Activated CD8-positive, alpha-beta memory T cell treated with anti-CD3 and anti-CD28 coated beads, Interleukin-2, amount 50 U/mL, for 1 hour (primary cell): ENCODE data around the gene PTGES.

Source experiments
- DNase-seq: peaks from one replicate; pipeline ENCODE4 v3.0.0-alpha.2; 2020; ENCODE audit errors: extremely low read depth

Gene PTGES

DNA sequence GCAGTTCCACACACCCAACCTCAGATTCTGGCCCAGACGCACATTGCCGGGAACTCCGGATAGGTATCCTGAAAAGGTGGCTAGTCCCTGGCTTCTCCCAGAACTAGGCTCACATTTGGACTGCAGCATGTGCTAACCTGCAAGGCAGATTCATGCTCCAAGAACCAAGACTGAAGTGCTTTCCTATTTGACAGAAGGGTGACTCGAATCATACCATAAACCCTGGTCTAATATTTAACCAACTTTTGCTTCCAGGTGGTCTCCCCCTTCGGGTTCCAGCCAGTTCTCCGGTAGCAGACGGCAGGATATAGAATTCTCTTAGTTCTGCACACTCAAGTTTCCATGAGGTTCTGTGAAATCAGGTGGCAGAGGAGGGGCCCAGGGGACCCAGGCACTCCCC, 7.6 kb downstream of the PTGES start:
- no peak for DNase-seq

DNA sequence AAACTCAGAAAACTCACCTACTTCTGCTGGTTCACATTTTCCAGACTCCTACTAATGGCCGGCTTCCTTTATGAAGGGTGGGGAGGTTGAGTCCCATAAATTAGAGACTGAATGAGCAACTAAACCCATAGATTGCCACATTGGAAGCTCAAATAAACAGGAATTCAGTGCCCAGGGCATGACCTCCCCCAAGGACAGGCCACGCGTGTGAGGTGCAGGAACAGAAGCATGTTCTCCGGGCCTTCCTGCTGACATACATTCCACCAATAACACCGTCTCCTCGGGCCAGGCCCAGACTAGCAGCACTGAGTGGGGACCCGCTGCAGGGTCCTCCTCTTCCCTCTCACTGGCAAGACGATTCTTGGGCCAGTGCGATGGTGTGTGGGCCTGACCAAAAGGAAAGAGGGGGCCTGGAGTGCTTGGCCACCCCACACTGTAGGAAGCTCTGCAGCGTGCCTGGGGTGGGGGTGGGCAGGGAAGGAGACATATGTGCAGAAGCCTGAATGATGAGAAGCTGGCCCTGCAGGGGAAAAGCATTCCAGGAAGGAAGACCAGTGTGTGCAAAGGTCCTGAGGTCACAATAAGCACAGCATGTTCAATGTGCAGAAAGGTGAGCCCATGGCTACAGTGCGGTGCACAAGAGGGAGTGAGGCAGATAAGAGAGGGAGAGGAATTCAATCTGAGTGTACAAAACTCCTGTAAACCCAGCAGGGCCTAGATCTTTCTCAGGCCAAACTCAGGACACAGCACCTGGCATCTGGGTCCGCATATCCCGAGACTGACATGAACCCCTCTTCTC, 12.0 kb downstream of the PTGES start:
- DNase-seq = no peak

DNA sequence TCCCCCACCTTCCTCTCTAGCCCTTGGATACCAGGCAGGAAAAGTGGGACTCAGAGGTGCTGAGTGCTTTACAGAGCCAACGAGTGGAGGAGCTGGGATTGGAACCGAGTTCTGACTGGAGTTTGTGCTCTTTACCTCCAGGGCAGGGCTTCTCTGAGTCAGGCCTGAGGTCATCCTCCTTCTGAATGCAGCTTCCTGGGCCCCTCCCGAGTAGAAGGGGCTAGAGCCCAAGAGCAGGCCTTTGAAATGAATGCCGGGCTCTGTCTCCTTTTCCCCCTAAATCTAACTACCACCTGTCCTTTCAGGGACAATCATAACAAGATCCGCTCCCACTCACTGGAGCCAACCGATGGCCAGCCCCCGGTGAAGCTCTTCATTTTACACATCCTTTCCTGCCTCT, 12.7 kb downstream of the PTGES start:
- DNase-seq = no peak

DNA sequence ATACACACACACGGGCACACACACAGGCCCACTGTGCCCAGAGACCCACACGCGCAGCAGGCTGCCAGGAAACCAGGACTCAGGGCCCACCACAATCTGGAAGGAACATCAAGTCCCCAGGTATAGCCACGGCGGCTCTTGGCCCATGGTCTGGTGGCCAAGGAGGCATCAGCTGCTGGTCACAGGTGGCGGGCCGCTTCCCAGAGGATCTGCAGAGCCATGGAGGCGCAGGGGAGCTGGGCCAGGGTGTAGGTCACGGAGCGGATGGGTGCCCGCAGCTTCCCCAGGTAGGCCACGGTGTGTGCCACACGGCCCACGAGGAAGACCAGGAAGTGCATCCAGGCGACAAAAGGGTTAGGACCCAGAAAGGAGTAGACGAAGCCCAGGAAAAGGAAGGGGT, 13.4 kb downstream of the PTGES start:
- DNase-seq = no peak

DNA sequence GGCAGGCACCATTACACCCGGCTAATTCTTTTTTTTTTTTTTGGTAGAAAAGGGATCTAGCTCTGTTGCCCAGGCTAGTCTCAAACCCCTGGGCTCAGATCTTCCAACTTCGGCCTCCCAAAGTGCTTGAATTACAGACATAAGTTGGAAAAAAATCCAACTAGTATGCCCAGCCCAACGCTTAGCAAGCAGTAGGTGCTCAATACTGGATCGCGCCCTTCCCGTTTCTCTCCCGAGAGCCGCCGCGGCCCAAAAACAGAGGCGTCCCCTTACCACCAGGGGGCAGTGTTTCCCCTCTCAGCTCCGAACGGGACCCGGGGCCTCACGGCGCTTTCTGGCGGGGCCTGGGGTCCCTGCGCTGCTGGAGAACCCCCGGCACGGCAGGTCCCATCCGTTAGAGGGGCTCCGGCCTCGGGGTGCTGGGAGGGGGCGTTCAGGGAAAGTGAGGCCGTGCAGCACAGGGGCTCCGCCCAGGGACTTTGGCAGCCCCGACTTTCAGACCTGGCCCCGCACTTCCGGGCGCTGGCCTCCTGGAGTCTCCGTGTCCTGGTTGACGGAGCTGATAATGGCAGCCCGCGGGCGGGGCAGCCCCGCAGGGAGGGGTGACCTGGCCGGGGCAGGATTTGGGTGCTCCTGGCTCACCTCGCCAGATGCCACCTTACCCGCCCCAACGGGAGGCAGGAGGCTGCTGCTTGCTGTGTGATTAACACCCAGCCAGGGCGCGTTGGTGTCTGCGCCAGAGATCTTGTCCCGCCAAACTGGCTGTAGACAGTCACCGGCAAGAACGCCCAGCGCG, 15.2 kb downstream of the PTGES start:
- DNase-seq = peak; percentile 73

DNA sequence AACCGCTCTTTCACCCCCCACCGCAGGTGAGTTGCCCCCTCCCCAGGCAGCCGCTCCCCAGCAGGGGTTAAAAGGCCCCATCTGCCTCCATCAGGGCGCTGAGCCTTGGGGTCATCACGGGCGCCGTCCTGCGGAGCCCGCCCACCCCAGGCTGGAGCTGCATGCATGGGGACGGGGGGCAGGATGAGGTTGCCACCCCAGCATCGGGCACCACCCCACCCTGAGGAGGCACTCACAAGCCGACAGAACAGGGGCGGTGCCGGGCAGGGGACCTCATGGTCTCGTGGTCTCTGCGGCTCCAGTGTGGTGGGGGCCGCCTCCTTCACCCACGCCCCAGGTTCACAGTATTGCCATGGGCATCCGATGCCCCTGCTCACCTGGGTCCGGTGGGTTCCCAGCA, 16.5 kb downstream of the PTGES start:
- DNase-seq = no peak

DNA sequence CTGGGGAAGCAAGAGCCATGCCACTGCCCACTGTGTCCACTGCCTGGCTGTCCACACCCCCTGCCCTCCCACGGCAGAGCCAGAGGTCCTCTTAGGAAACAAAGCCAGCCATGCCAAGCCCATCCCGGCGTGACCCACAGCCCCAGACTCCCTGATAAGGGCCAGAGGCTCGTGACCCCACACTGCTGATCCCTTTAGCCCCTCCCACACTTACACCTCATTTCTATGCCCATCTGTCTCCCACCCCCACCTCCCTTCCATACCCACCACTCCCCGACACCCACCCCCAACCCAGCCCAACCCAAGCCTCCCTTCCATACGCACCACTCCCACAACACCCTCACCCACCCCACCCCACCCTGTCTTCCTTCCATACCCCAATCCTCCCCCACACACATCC, 17.3 kb downstream of the PTGES start:
- no peak for DNase-seq

DNA sequence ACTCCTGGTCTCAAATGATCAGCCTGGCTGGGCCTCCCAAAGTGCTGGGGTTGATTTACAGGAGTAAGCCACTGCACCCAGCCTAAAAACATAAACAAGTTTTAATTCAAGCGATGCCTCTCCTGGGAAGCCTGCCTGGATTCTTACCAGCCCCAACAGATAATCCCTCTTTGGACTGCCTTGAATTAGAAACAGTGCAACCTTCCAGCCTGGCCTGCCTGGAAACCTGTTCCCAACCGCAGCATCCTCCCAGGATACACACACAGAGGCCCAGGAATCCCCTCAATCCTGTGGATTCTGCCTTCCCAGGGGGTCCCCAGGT, 19.2 kb downstream of the PTGES start:
- no peak for DNase-seq

DNA sequence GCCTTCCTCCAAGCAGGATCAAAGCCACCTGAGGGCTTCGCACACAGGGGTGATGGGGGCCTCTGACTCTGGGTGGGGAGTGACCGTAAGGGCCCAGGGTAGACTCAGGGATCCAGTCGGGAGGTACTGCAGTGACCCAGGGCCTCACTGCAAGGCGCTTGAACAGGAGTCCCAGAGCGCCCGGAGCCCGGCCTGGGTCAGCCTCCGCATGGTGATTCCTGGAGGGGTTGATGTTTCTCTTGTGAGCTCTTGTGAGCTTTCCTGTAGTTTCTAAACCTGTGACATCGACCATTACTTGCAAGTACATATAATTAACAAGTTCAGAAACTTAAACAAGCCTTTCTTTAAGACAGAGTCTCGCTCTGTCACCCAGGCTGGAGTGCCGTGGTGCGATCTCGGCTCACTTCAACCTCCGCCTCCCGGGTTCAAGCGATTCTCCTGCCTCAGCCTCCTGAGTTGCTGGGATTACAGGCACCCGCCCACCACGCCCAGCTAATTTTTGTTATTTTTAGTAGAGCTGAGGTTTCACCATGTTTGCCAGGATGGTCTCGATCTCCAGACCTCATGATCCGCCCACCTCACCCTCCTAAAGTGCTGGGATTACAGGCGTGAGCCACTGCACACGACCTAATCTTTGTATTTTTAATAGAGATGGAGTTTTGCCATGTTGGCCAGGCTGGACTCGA, 19.8 kb downstream of the PTGES start:
- DNase-seq = no peak

DNA sequence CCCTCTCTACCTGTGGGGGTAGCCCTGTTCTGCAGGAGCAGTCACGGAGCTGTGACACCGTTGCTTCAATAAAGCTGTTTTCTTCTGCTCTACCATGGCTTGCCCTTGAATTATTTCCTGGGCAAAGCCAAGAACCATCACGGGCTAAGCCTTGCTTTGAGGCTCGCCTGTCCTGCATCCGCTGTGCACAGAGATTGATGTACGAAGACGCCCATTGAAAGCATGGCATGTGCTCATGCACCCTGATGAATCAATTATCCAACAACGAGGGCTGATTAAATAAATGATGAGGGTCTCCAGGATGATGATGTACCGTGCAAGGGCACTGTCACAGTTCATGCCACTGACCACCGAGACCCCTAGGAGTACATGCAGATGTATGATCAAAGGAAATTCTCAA, 20.7 kb downstream of the PTGES start:
- DNase-seq = no peak

DNA sequence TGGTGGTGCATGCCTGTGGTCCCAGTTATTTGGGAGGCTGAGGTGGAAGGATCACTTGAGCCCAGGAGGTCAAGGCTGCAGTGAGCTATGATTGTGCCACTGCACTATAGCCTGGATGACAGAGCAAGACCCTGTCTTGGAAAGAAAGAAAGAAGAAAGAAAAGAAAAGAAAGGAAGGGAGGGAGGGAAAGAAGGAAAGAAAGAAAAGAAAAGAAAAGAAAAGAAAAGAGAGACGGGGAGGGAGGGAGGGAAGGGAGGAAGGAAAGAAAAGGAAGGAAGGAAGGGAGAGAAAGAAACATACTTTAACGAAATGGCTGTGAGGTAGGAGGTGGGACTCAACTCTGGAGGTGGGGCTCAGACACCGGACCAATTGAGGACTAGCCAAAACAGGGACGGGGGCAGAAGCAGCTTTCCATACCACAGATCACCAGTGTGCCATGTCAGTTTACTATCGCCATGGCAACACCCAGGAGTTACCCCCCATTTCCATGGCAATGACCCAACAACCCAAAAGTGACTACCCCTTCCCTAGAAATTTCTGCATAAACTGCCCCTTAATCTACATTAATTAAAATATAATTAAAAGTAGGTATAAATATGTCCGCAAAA, 21.3 kb downstream of the PTGES start:
- DNase-seq = no peak

DNA sequence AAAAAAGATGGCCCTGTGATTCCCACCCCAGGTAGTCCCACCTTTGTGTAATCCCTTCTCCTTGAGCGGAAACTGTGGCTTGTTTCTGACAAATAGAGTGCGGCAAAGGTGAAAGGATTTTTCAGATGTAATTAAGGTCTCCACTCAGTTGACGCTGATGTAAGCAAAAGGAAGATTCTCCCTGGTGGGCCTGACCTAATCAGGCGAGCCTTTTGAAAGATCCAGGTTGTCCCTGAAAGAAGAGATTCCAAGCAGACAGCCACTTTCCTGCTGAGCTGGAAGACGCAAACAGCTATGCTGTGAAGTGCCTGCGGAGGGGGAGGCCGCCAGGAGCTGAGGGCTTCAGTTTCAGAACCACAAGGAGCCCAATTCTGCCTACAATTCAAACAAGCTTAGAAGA, 24.1 kb downstream of the PTGES start:
- DNase-seq = no peak

DNA sequence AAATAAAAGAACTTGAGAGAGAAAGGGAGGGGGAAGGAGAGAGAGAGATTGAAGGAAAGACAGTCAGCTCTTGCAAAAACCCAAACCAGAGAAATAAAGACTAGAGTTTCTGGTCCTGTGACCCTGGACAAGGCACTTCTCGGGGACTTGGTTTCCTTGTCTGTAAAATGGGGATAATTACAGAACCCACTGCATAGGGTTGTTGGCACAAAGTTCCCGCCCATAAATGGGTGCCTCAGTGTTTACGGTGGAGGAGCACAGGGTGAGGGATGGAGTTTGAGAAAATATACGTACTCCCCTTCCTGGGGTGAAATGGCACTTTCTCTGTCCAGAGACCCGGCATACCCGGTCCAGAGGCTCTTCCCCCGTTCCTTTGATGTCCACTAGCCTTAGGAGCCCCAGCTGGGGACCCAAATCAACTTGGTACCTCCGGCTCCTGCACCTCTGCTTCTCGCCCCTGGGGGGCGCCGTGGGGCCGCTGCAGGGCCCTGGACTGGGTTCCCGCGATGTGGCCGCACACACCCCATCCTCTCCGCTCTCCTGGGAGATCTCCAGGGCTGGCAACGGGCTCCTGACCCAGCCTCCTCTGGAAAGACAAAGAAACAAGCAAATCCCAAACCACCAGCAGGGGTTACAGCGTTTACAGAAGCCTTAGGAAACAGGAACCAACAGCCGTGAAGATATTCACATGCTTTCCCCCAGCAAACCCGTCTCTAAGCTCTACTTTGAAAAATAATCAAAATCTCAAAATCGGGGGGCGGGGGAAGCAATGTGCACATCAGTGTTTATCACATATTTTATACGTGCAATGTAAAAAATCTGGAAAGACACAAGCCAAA, 26.3 kb downstream of the PTGES start:
- DNase-seq = peak; percentile 4

DNA sequence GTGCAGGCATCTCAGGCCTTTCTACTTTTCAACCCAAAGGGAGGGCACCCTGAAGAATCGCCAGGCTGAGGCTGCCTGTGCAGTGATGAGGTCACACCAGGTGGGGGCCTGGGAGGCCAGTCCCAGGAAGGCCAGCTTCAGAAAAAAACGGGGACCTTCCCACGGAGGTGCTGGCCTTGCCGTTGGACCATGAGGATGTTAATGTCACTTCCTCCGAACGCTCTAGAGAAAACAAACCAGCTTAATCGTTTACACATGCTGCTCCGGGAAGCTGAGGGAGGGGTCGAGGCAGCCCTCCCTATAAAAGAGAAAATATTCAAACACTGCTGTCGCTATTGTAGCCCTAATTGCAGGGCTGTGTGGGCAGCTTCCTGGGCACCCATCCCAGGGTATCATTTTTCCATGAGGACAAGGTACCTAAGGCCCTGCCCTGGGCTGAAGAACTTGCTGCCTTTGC, 27.0 kb downstream of the PTGES start:
- no peak for DNase-seq

DNA sequence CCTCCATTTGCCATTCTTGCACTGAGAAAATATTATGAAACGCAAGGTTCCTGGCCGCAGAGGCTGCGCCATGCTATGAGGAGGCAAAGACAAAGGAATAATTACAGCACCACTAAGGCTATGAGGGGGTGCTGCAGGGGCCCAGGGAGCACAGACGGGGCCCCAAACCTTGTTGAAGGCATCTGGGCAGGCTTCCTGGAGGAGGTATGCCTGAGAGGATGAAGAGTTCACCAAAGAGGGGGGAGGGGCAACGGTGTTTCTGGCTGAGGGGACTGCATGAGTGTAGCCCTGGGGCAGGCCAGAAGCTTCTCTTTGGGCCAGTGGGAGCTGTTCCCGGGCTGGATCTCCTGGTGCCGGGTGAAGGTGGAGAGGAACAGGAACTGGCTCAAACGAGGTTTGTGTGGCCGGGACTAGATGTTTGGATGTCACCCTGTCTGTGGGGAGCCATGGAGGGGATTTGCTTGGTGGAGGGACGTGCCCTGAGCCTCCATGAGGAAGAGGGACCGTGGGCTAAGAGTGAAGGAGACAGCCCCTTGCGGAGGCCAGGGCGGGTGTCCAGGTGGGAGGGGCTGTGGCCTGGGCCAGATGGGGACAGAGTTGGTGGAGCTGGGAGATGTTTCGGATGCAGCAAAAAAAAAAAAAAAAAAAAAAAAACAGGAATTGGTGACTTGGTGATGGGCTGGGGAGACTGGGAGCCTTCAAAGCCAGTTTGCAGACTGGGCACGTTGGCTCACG, 28.2 kb downstream of the PTGES start:
- no peak for DNase-seq

DNA sequence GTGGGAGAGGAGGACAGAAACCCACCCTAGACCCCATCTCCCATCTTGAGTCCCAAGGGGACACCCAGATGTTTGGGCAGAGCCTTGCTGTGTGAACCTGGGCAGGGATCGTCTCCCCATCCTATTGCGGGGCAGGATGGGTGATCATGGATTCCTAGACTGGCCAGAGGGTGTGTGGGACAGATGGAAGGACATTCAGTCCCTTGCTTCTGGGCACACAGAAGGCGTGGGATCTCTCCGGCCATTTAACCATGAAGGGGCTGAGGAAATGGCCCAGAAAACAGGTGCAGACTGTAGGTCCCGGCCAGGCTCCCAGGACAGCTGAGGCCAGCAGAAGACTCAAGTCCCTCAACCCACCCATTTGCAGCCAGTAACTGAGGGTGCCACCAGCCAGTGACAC, 29.9 kb downstream of the PTGES start:
- DNase-seq = no peak

DNA sequence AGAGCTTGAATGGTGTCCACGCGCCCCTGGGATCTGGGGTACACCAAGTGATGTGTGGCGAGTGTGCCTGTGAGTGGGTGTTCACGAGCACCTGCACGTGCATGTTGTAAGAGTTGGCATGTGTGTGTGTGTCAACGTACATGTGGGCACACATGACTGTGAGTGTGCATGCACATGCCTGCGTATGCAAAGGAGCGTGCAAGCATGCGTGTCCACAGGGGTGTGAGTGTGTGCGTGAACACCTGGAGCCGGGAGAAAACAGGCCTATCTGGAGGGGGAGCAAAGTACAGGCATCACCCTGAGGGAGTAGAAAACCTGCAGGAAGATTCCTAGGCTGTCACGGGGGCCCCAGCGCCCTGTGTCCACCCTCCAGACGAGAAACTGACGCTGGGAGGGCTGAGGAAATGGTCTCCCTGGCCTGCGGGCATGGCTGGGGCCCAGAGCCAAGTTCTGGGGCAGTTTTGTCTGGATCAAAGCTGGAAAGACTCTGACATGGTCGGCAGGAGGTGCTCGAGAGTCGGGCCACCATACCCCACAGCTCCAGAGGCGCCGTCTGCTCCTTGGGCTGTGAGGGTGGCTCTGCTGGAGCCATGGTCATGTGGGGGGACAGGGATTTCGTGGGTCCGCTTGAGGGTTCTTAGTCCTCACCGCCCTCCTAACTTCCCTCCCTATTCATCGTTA, 31.8 kb downstream of the PTGES start:
- no peak for DNase-seq

DNA sequence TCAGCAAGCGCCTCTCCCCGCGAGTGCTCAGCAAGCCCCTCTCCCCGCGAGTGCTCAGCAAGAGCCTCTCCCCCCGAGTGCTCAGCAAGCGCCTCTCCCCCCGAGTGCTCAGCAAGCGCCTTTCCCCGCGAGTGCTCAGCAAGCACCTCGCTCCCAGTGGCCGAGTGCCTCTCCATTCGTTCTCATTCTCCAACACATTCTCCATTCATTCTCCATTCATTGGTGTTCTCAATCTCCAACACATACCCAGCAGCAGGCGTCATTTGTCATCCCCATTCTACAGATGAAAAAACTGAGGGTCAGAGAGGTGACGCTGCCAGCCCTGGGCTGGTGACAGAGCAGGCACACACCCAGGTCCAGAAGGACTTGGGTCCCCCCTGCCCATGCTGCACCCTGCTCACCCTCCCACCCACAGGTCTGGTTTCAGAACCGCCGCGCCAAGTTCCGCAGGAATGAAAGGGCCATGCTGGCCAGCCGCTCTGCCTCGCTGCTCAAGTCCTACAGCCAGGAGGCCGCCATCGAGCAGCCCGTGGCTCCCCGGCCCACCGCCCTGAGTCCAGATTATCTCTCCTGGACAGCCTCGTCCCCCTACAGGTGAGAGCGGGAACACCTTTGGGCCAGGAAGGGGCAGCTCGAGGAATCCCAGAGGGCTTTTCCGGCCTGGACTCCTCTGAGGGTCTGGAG, 32.5 kb downstream of the PTGES start:
- DNase-seq = no peak

DNA sequence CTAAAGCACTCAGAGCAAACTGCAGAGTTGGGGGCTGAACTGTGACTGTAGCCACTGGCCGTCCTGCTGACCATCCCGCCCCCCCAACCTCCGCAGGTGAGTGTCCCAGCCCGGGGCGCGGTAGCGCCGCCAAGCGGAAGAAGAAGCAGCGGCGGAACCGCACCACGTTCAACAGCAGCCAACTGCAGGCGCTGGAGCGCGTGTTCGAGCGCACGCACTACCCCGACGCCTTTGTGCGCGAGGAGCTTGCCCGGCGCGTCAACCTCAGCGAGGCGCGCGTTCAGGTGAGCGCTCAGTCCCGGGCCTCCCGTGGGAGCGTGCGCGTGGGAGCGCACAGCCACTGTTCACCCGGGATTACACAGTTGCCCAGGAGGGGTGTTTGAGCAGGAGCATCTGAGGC, 33.7 kb downstream of the PTGES start:
- no peak for DNase-seq

DNA sequence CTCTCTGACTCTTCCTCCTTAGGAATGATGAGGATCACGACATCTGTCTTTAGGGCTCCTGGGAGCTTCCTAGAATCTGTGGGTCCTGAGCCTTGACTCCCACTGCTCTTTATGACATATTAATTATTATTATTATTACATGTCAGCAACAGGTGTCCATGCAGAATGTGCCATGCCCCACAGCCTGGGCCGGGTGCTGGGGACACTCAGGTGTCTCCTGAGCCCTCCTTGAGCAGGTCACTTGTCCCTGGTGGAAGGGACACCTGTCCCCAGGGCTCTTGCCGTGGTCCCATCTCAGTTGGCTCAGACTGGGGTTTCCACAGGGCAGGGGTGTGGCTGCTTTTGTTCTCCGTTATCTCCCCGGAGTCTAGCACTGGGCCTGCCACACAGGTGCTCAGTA, 34.2 kb downstream of the PTGES start:
- DNase-seq = no peak
